Measurements from ENCODE around the gene TLR3. TPM values are rescaled to one million over a fixed set of nuclear protein-coding genes. Genes with fewer than 3 reads are reported as not detected.

The TLR3 gene
- polyA plus RNA-seq, 1 donor from 2014 or later, result not detected

DNA sequence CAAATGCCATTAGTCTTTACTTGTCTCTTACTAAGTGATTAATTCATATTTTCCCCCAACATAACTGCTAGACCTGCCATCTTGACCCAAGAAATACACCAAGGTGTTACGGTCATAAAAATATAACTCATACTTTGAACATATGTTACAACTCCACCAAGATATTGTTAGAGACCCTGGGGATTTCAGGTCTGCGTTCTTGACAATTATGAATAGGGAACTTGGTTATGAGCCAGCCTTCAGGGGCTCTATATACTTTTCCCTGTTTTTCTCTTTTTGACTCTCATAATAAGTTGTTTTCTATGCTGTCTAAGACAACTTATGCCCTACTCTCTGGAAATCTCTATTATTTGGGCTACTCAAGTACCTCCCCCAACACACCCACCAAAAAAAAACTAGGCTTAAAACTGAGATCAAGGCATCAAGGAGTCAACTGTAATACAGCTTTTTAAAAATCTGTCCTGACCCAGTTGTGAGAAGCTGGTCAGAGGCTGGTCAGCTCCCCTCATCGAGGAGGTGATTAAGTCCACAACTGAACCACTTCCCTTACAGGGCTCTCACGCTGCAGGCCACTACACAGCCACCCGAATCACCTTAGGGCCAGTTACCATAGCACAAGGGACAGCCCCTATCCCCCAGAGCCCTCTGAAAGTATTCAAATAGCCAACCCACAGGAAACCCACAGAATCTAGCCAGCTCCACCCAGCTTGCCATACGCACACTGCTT, 10.5 kb upstream of the TLR3 start:
- Histone ChIP-seq H3K79me2 (replicated peaks; ENCODE audit: insufficient read depth, low read length) (no peaks in the 10 kb centered on the region), H3K9ac (ENCODE audit: low read length) (no peak overlapping the region), H3K4me2 (ENCODE audit: low read length) (no peak overlapping the region), H3K36me3 (ENCODE audit: insufficient read depth, low read length) (no peaks in the 10 kb centered on the region), H3K4me3 (ENCODE audit: low read length) (no peak overlapping the region), H3K27me3 (ENCODE audit: insufficient read depth, low read depth, low read length) (no peaks in the 10 kb centered on the region), H3K27ac (ENCODE audit: low read length) (no peak overlapping the region), H3K9me2 (ENCODE audit: insufficient read depth, low read length) (no peaks in the 10 kb centered on the region), H4K20me1 (ENCODE audit: insufficient read depth) (no peaks in the 10 kb centered on the region), H3F3A (ENCODE audit: insufficient read depth, low read length, poor library complexity, severe bottlenecking) (no peaks in the 10 kb centered on the region), H3K9me3 (ENCODE audit: low read length) (no peaks in the 10 kb centered on the region), H2AFZ (ENCODE audit: low read depth, low read length) (no peak overlapping the region)
- TF ChIP-seq, protein P1, sequence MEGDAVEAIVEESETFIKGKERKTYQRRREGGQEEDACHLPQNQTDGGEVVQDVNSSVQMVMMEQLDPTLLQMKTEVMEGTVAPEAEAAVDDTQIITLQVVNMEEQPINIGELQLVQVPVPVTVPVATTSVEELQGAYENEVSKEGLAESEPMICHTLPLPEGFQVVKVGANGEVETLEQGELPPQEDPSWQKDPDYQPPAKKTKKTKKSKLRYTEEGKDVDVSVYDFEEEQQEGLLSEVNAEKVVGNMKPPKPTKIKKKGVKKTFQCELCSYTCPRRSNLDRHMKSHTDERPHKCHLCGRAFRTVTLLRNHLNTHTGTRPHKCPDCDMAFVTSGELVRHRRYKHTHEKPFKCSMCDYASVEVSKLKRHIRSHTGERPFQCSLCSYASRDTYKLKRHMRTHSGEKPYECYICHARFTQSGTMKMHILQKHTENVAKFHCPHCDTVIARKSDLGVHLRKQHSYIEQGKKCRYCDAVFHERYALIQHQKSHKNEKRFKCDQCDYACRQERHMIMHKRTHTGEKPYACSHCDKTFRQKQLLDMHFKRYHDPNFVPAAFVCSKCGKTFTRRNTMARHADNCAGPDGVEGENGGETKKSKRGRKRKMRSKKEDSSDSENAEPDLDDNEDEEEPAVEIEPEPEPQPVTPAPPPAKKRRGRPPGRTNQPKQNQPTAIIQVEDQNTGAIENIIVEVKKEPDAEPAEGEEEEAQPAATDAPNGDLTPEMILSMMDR (IDR thresholded peaks at IDR 0.05; ENCODE audit: poor library complexity, severe bottlenecking), result no peak
- TF ChIP-seq, protein P2, sequence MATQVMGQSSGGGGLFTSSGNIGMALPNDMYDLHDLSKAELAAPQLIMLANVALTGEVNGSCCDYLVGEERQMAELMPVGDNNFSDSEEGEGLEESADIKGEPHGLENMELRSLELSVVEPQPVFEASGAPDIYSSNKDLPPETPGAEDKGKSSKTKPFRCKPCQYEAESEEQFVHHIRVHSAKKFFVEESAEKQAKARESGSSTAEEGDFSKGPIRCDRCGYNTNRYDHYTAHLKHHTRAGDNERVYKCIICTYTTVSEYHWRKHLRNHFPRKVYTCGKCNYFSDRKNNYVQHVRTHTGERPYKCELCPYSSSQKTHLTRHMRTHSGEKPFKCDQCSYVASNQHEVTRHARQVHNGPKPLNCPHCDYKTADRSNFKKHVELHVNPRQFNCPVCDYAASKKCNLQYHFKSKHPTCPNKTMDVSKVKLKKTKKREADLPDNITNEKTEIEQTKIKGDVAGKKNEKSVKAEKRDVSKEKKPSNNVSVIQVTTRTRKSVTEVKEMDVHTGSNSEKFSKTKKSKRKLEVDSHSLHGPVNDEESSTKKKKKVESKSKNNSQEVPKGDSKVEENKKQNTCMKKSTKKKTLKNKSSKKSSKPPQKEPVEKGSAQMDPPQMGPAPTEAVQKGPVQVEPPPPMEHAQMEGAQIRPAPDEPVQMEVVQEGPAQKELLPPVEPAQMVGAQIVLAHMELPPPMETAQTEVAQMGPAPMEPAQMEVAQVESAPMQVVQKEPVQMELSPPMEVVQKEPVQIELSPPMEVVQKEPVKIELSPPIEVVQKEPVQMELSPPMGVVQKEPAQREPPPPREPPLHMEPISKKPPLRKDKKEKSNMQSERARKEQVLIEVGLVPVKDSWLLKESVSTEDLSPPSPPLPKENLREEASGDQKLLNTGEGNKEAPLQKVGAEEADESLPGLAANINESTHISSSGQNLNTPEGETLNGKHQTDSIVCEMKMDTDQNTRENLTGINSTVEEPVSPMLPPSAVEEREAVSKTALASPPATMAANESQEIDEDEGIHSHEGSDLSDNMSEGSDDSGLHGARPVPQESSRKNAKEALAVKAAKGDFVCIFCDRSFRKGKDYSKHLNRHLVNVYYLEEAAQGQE (IDR thresholded peaks at IDR 0.05; ENCODE audit: borderline replicate concordance), result no peak
- TF ChIP-seq MXI1 (conservative IDR thresholded peaks at IDR 0.05; ENCODE audit: poor library complexity, severe bottlenecking), result no peak
- TF ChIP-seq RAD21 (conservative IDR thresholded peaks at IDR 0.05), result no peak
- no peak for TF ChIP-seq POLR2AphosphoS5 (IDR thresholded peaks at IDR 0.05)
- TF ChIP-seq EP300 (conservative IDR thresholded peaks at IDR 0.05; ENCODE audit: poor library complexity, severe bottlenecking), result no peak
- TF ChIP-seq EZH2 (IDR thresholded peaks at IDR 0.05; ENCODE audit: borderline replicate concordance, insufficient read depth, low read length, poor library complexity, severe bottlenecking), result no peak
- no peak for TF ChIP-seq SMC3 (conservative IDR thresholded peaks at IDR 0.05; ENCODE audit: poor library complexity)
- no peak for TF ChIP-seq TAF1 (IDR thresholded peaks at IDR 0.05; ENCODE audit: low read depth)

DNA sequence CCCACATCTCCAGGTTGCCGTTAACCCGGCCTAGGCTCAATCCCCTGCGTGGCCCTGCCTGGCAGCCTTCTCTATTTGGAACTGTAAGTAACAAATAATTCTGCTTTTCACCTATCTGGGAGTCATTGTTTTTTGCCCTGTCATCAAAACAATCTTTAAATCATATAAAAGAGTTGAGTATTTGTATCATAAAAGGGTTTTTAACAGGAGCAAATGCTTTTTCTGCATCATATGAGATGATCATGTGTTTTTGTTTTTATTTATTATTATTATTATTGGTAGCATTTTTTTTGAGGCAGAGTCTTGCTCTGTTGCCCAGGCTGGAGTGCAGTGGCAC, 10.0 kb upstream of the TLR3 start:
- no peaks in the 10 kb centered on the region for H3K27me3 ChIP-seq (ENCODE audit: insufficient read depth, low read depth, low read length)
- no peaks in the 10 kb centered on the region for H3K79me2 ChIP-seq (replicated peaks; ENCODE audit: insufficient read depth, low read length)
- no peaks in the 10 kb centered on the region for H3K9me3 ChIP-seq (ENCODE audit: low read length)
- no peak overlapping the region for H3K27ac ChIP-seq (ENCODE audit: low read length)
- no peak overlapping the region for H3K9ac ChIP-seq (ENCODE audit: low read length)
- H3F3A ChIP-seq (ENCODE audit: insufficient read depth, low read length, poor library complexity, severe bottlenecking), result no peaks in the 10 kb centered on the region
- no peak for TF ChIP-seq MXI1 (conservative IDR thresholded peaks at IDR 0.05; ENCODE audit: poor library complexity, severe bottlenecking)
- no peak for TF ChIP-seq EZH2 (IDR thresholded peaks at IDR 0.05; ENCODE audit: borderline replicate concordance, insufficient read depth, low read length, poor library complexity, severe bottlenecking)
- no peak for TF ChIP-seq RAD21 (conservative IDR thresholded peaks at IDR 0.05)
- TF ChIP-seq EP300 (conservative IDR thresholded peaks at IDR 0.05; ENCODE audit: poor library complexity, severe bottlenecking), result no peak
- TF ChIP-seq TAF1 (IDR thresholded peaks at IDR 0.05; ENCODE audit: low read depth), result no peak
- TF ChIP-seq, protein P2 (IDR thresholded peaks at IDR 0.05; ENCODE audit: borderline replicate concordance), result no peak
- TF ChIP-seq POLR2AphosphoS5 (IDR thresholded peaks at IDR 0.05), result no peak
- TF ChIP-seq, protein P1 (IDR thresholded peaks at IDR 0.05; ENCODE audit: poor library complexity, severe bottlenecking), result no peak
- no peak for TF ChIP-seq SMC3 (conservative IDR thresholded peaks at IDR 0.05; ENCODE audit: poor library complexity)
- H3K4me2 ChIP-seq (ENCODE audit: low read length), result no peak overlapping the region
- H3K36me3 ChIP-seq (ENCODE audit: insufficient read depth, low read length), result no peaks in the 10 kb centered on the region
- no peaks in the 10 kb centered on the region for H4K20me1 ChIP-seq (ENCODE audit: insufficient read depth)
- H2AFZ ChIP-seq (ENCODE audit: low read depth, low read length), result no peak overlapping the region
- H3K4me3 ChIP-seq (ENCODE audit: low read length), result no peak overlapping the region
- no peaks in the 10 kb centered on the region for H3K9me2 ChIP-seq (ENCODE audit: insufficient read depth, low read length)
